SK-N-SH (cell line): ENCODE results near the gene COL4A6. TPM values are rescaled to one million over a fixed set of nuclear protein-coding genes. Genes with fewer than 3 reads are reported as not detected.

Experiments
- CTCF ChIA-PET: fragments of 300-600, 350-600 bp; formaldehyde crosslinking; extraction: SDS; loops from one replicate; lab custom pipeline; 2021; lab: Yijun Ruan, JAX
- POLR2A ChIA-PET: fragments of 350-600 bp; sonication (Branson Sonifier 250); formaldehyde crosslinking; extraction: SDS; loops from one replicate; lab custom pipeline; 2020; ENCODE audit warnings: antibody characterized with exemption, inconsistent platforms; lab: Yijun Ruan, JAX
- DNase-seq: peaks from one replicate; pipeline ENCODE4 v3.0.0; 2012
- H2AFZ ChIP-seq: fragments of 200-600 bp; sonication (generic); 2 replicates; pipeline ENCODE4 v1.8.1; 2016; ENCODE audit warnings: antibody characterized with exemption, mild to moderate bottlenecking, low read depth
- H3F3A ChIP-seq: fragments of 200-600 bp; sonication (generic); replicated peaks from 2 replicates; pipeline ENCODE3; 2016; ENCODE audit warnings: antibody characterized with exemption, mild to moderate bottlenecking; ENCODE audit not compliant: insufficient read depth
- H3K27ac ChIP-seq, 2 experiments: fragments of 200-500 bp in 1 of 2; fragments of 200-600 bp in 1 of 2; sonication (Bioruptor generic) in 1 of 2; sonication (generic), shearing (Covaris generic) in 1 of 2; 2 replicates each; pipeline versions ENCODE4 v1.5.1 to v1.6.1; 2014 to 2016; ENCODE audit warnings: low read depth in 2 of 2, inconsistent platforms in 1 of 2, low read length in 1 of 2, mild to moderate bottlenecking in 1 of 2, mixed read lengths in 1 of 2
- H3K27me3 ChIP-seq: fragments of 200-600 bp; sonication (generic), shearing (Covaris generic); 2 replicates; pipeline ENCODE4 v1.6.1; 2016; ENCODE audit warnings: mixed run types; ENCODE audit not compliant: insufficient read depth
- H3K36me3 ChIP-seq, 2 experiments: fragments of 200-500 bp in 1 of 2; fragments of 200-600 bp in 1 of 2; sonication (Bioruptor generic) in 1 of 2; sonication (generic) in 1 of 2; replicated peaks in 1 of 2; 2 replicates each; pipeline versions ENCODE3 to v1.5.1; 2014 to 2016; ENCODE audit warnings: low read length in 1 of 2, mild to moderate bottlenecking in 1 of 2; ENCODE audit not compliant: insufficient read depth in 2 of 2, control insufficient read depth in 1 of 2
- H3K4me1 ChIP-seq, 2 experiments: fragments of 200-500 bp in 1 of 2; fragments of 200-600 bp in 1 of 2; sonication (Bioruptor generic) in 1 of 2; sonication (generic), shearing (Covaris generic) in 1 of 2; 2 replicates each; pipeline versions ENCODE4 v1.5.1 to v1.6.1; 2014 to 2016; ENCODE audit warnings: low read depth in 1 of 2, low read length in 1 of 2, mixed run types in 1 of 2; ENCODE audit not compliant: insufficient read depth in 2 of 2, control insufficient read depth in 1 of 2
- H3K4me2 ChIP-seq: fragments of 200-600 bp; sonication (generic), shearing (Covaris generic); 2 replicates; pipeline ENCODE4 v1.6.1; 2017; ENCODE audit warnings: mixed run types
- H3K4me3 ChIP-seq, 2 experiments: fragments of 200-500 bp in 1 of 2; fragments of 200-600 bp in 1 of 2; sonication (Bioruptor generic) in 1 of 2; sonication (generic), shearing (Covaris generic) in 1 of 2; 2 replicates each; pipeline versions ENCODE4 v1.5.1 to v1.8.1; 2014 to 2016; ENCODE audit warnings: low read depth in 2 of 2, inconsistent platforms in 1 of 2, low read length in 1 of 2, mild to moderate bottlenecking in 1 of 2, mixed read lengths in 1 of 2, moderate library complexity in 1 of 2
- H3K79me2 ChIP-seq: fragments of 200-600 bp; sonication (generic); 2 replicates; pipeline ENCODE4 v1.8.1; 2017; ENCODE audit warnings: mild to moderate bottlenecking; ENCODE audit not compliant: insufficient read depth
- H3K9ac ChIP-seq: fragments of 200-600 bp; sonication (generic); 2 replicates; pipeline ENCODE4 v1.6.1; 2017; ENCODE audit warnings: mixed run types
- H3K9me2 ChIP-seq: fragments of 200-600 bp; sonication (generic); 2 replicates; pipeline ENCODE4 v1.6.1; 2017; ENCODE audit warnings: mixed run types
- H3K9me3 ChIP-seq: fragments of 200-600 bp; sonication (generic); 2 replicates; pipeline ENCODE4 v1.6.1; 2017; ENCODE audit warnings: mixed run types, mild to moderate bottlenecking, moderate library complexity
- H4K20me1 ChIP-seq: fragments of 200-600 bp; sonication (generic); 2 replicates; pipeline ENCODE4 v1.6.1; 2017; ENCODE audit warnings: mild to moderate bottlenecking, mixed run types; ENCODE audit not compliant: insufficient read depth
- CHD2 ChIP-seq: fragments of 150-350 bp; IDR thresholded peaks from 2 replicates; pipeline ENCODE4 v1.6.1; 2018; ENCODE audit warnings: low read length; ENCODE audit not compliant: partially characterized antibody
- ELF1 ChIP-seq: IDR thresholded peaks from 2 replicates; pipeline ENCODE4 v1.4.0; 2012
- EP300 ChIP-seq, 2 experiments: IDR thresholded peaks; 2 replicates each; pipeline versions ENCODE4 v1.4.0 to v1.6.1; 2012; ENCODE audit warnings: borderline replicate concordance in 1 of 2, low read depth in 1 of 2, low read length in 1 of 2
- EZH2phosphoT487 ChIP-seq: fragments of 200-600 bp; sonication (generic); IDR thresholded peaks from 2 replicates; pipeline ENCODE4 v1.6.1; 2017; ENCODE audit warnings: low read depth, mixed run types, mild to moderate bottlenecking, antibody characterized with exemption, moderate library complexity, borderline replicate concordance
- GABPA ChIP-seq: IDR thresholded peaks from 2 replicates; pipeline ENCODE4 v1.4.0; 2012; ENCODE audit warnings: low read depth, mild to moderate bottlenecking
- MEF2A ChIP-seq: IDR thresholded peaks from 2 replicates; pipeline ENCODE4 v1.4.0; 2012; ENCODE audit warnings: low read depth, borderline replicate concordance
- MXI1 ChIP-seq: IDR thresholded peaks from 2 replicates; pipeline ENCODE4 v1.6.1; 2012; ENCODE audit warnings: mild to moderate bottlenecking, low read depth, low read length, improper control_type of control experiment
- NFIC ChIP-seq: IDR thresholded peaks from 2 replicates; pipeline ENCODE4 v1.4.0; 2012; ENCODE audit warnings: borderline replicate concordance
- NRF1 ChIP-seq: IDR thresholded peaks from 2 replicates; pipeline ENCODE4 v1.6.1; 2012; ENCODE audit warnings: low read depth, mild to moderate bottlenecking, low read length
- RAD21 ChIP-seq: IDR thresholded peaks from 2 replicates; pipeline ENCODE4 v1.6.1; 2012; ENCODE audit warnings: mild to moderate bottlenecking, low read length
- RCOR1 ChIP-seq: fragments of 150-350 bp; IDR thresholded peaks from 2 replicates; pipeline ENCODE4 v1.6.1; 2017; ENCODE audit warnings: antibody characterized with exemption, low read length
- RFX5 ChIP-seq: IDR thresholded peaks from 2 replicates; pipeline ENCODE4 v1.6.1; 2012; ENCODE audit warnings: mild to moderate bottlenecking, improper control_type of control experiment, low read length
- RXRA ChIP-seq: IDR thresholded peaks from 2 replicates; pipeline ENCODE4 v1.4.0; 2012; ENCODE audit warnings: low read depth, mild to moderate bottlenecking, borderline replicate concordance
- SIN3A ChIP-seq: IDR thresholded peaks from 2 replicates; pipeline ENCODE4 v1.6.1; 2012; ENCODE audit warnings: low read depth, mild to moderate bottlenecking, low read length, moderate library complexity, borderline replicate concordance
- TEAD4 ChIP-seq: IDR thresholded peaks from 2 replicates; pipeline ENCODE4 v1.4.0; 2012; ENCODE audit warnings: mild to moderate bottlenecking, borderline replicate concordance; ENCODE audit not compliant: insufficient read depth
- USF2 ChIP-seq: fragments of 150-350 bp; IDR thresholded peaks from 2 replicates; pipeline ENCODE4 v1.6.1; 2017; ENCODE audit warnings: antibody characterized with exemption, low read length, low read depth, borderline replicate concordance
- YY1 ChIP-seq: IDR thresholded peaks from 2 replicates; pipeline ENCODE4 v1.4.0; 2012; ENCODE audit warnings: low read depth, mild to moderate bottlenecking
- WGBS: methylation state at CpG from one replicate; pipeline ENCODE4 v1.1.6; 2017; ENCODE audit warnings: low lambda C conversion rate; 5-methylcytosine and 5-hydroxymethylcytosine counted together
- polyA plus RNA-seq, 3 experiments: library from polyadenylated mRNA; depleted of rRNA; stranded (reverse); fragments of >200 nt; gene quantifications; 2 replicates each; pipeline ENCODE4 v1.2.3, GENCODE V29; 2012
- TF ChIP-seq, protein P1 (sequence below): IDR thresholded peaks from 2 replicates; pipeline ENCODE4 v1.4.0; 2012; ENCODE audit warnings: low read depth, borderline replicate concordance
- TF ChIP-seq, protein P2 (sequence below): IDR thresholded peaks from 2 replicates; pipeline ENCODE4; 2012

Gene COL4A6
- polyA plus RNA-seq, 1 of the 3 experiments (the other 2 are of a cell fraction), result not detected

DNA sequence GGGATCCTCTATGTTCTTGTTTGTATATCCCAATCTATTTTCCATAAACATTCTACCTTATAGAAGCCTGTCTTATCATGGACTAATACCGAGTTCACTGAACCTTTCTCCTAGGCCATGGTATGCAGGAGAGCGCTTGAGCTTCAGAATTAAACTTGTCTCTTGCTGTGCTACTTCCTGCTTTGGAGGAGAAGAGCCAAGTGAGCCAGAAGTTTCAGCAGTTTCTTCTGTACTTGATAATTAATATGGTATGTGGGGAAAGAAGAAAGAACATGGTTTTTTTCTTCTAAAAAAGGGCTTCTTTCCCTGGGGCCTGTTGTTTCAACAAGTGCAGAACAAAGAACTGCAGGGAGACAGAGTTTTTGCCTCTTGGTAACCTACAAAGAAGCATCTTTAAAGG is 173.8 kb downstream of the COL4A6 start:
- POLR2A ChIA-PET, result no interaction called here
- no peaks in the 10 kb centered on the region for H3K79me2 ChIP-seq
- no peaks in the 10 kb centered on the region for H3K9me3 ChIP-seq
- CTCF ChIA-PET, result no interaction called here
- 6% methylated on average over 2 of the region's 2 CpGs for WGBS
- no peaks in the 10 kb centered on the region for H3F3A ChIP-seq
- H3K4me1 ChIP-seq, result no peaks in the 10 kb centered on the region
- no peak overlapping the region for H3K4me3 ChIP-seq
- TF ChIP-seq MEF2A, result no peak
- TF ChIP-seq CHD2, result no peak
- no peak for TF ChIP-seq SIN3A
- TF ChIP-seq, protein P1, sequence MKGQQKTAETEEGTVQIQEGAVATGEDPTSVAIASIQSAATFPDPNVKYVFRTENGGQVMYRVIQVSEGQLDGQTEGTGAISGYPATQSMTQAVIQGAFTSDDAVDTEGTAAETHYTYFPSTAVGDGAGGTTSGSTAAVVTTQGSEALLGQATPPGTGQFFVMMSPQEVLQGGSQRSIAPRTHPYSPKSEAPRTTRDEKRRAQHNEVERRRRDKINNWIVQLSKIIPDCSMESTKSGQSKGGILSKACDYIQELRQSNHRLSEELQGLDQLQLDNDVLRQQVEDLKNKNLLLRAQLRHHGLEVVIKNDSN, result no peak
- TF ChIP-seq ELF1, result no peak
- no peak for TF ChIP-seq RFX5
- TF ChIP-seq NRF1, result no peak
- no peak for TF ChIP-seq EP300 (IDR thresholded peaks at IDR 0.05; ENCODE audit: borderline replicate concordance in 1 of 2, low read depth in 1 of 2, low read length in 1 of 2)
- no peak for TF ChIP-seq NFIC
- TF ChIP-seq, protein P2, sequence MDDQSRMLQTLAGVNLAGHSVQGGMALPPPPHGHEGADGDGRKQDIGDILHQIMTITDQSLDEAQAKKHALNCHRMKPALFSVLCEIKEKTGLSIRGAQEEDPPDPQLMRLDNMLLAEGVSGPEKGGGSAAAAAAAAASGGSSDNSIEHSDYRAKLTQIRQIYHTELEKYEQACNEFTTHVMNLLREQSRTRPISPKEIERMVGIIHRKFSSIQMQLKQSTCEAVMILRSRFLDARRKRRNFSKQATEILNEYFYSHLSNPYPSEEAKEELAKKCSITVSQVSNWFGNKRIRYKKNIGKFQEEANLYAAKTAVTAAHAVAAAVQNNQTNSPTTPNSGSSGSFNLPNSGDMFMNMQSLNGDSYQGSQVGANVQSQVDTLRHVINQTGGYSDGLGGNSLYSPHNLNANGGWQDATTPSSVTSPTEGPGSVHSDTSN, result no peak
- no peak for TF ChIP-seq RCOR1
- no peak for TF ChIP-seq RAD21
- TF ChIP-seq TEAD4, result no peak
- no peak for TF ChIP-seq GABPA
- TF ChIP-seq YY1, result no peak
- no peak for TF ChIP-seq USF2
- TF ChIP-seq EZH2phosphoT487, result no peak
- no peak for TF ChIP-seq RXRA
- no peak for TF ChIP-seq MXI1
- no peak overlapping the region for H3K27ac ChIP-seq
- DNase-seq, result no peak
- H3K4me2 ChIP-seq, result no peak overlapping the region
- no peaks in the 10 kb centered on the region for H4K20me1 ChIP-seq
- H3K36me3 ChIP-seq, result no peaks in the 10 kb centered on the region
- H2AFZ ChIP-seq, result no peak overlapping the region
- H3K9ac ChIP-seq, result no peak overlapping the region
- H3K27me3 ChIP-seq, result peaks cover 4% of the 10 kb centered on the region; the same call in 1 of the 2 replicates
- H3K9me2 ChIP-seq, result no peaks in the 10 kb centered on the region
